Thyroid gland (tissue), 4 donors: ENCODE data around the gene PIEZO2. TPM values are rescaled to one million over a fixed set of nuclear protein-coding genes. Genes with fewer than 3 reads are reported as not detected.

Experiments
- DNase-seq, 2 donors: peaks; one replicate each; pipeline ENCODE4 v3.0.0-alpha.2; 2019
- H3K27ac ChIP-seq, 3 donors: fragments of 200-600 bp; sonication (generic); 1 replicate in 2 of 3; 2 replicates in 1 of 3; pipeline ENCODE4 v1.5.1; 2016 to 2019; ENCODE audit warnings: mild to moderate bottlenecking in 1 of 3, moderate library complexity in 1 of 3
- H3K27me3 ChIP-seq: fragments of 200-600 bp; sonication (generic); one replicate; pipeline ENCODE4 v1.5.1; 2019
- H3K36me3 ChIP-seq, 2 donors: fragments of 200-600 bp; sonication (generic); one replicate each; pipeline ENCODE4 v1.5.1; 2016 to 2019
- H3K4me1 ChIP-seq, 2 donors: fragments of 200-600 bp; sonication (generic); one replicate each; pipeline ENCODE4 v1.5.1; 2017 to 2019
- H3K4me3 ChIP-seq, 3 donors: fragments of 200-600 bp; sonication (generic); replicated peaks in 1 of 3; 1 replicate in 2 of 3; 2 replicates in 1 of 3; pipeline ENCODE4 v1.5.1; 2016; ENCODE audit warnings: mild to moderate bottlenecking in 1 of 3
- H3K9me3 ChIP-seq: fragments of 200-600 bp; sonication (generic); one replicate; pipeline ENCODE4 v1.5.1; 2017
- POLR2A ChIP-seq, 2 donors: fragments of 450-650 bp; IDR thresholded peaks; one replicate each; pipeline ENCODE4 v1.6.1; 2017; ENCODE audit warnings: antibody characterized with exemption in 2 of 2, mild to moderate bottlenecking in 2 of 2, moderate library complexity in 1 of 2
- WGBS, 2 donors: methylation state at CpG; one replicate each; pipeline ENCODE4 v1.1.5; 2017; 5-methylcytosine and 5-hydroxymethylcytosine counted together
- intact Hi-C: fragments of 100-400 bp; cut with DNase I; formaldehyde crosslinking; loops from one replicate; pipeline ENCODE4 v1.15.1; 2023
- total RNA-seq, 4 donors: library from RNA; depleted of rRNA; stranded (reverse); fragments of >200 nt; gene quantifications; one replicate each; pipeline ENCODE4 v1.2.3, GENCODE V29; 2016
- TF ChIP-seq, protein P1 (sequence below), 6 experiments: fragments of 200-600 bp in 3 of 6; fragments of 450-650 bp in 3 of 6; sonication (generic) in 3 of 6; IDR thresholded peaks; one replicate each; pipeline ENCODE4 v1.5.1; 2016 to 2019; ENCODE audit warnings: antibody characterized with exemption in 6 of 6, mild to moderate bottlenecking in 2 of 6, inconsistent platforms in 1 of 6, moderate library complexity in 1 of 6

PIEZO2 gene
- total RNA-seq, 4 donors from 2014 or later, result 5.0 to 13.8 (median 6.1) TPM

DNA sequence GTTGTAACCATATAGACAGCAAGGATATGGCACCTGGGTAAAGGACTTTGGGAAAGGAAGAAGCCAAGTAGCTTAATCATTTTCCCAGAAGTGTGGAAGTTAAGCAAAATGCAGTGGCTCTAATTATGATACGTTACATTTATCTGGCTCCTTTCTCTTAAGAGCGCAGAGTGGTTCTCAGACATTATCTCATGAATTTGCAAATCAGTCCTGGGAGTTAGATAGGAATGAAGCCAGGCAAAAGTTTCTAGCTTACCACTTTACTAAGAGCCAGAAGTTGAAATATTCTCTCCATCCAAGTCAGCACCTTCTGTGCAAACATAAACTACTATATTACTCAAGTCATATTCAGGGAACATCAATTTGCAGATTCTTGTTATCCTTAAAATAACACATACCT lies 10.9 kb upstream of the PIEZO2 start:
- Histone ChIP-seq H3K27me3 (no peaks in the 10 kb centered on the region), H3K27ac (no peak overlapping the region), H3K4me1 (peaks cover 0 to 5% of the 10 kb centered on the region in 2 donors), H3K36me3 (no peaks in the 10 kb centered on the region), H3K4me3 (no peak overlapping the region), H3K9me3 (no peaks in the 10 kb centered on the region)
- 85 to 92% methylated on average over 2 of the region's 2 CpGs for WGBS, 2 donors
- intact Hi-C loops, result no loop called here
- DNase-seq, result no peak
- TF ChIP-seq, protein P1, sequence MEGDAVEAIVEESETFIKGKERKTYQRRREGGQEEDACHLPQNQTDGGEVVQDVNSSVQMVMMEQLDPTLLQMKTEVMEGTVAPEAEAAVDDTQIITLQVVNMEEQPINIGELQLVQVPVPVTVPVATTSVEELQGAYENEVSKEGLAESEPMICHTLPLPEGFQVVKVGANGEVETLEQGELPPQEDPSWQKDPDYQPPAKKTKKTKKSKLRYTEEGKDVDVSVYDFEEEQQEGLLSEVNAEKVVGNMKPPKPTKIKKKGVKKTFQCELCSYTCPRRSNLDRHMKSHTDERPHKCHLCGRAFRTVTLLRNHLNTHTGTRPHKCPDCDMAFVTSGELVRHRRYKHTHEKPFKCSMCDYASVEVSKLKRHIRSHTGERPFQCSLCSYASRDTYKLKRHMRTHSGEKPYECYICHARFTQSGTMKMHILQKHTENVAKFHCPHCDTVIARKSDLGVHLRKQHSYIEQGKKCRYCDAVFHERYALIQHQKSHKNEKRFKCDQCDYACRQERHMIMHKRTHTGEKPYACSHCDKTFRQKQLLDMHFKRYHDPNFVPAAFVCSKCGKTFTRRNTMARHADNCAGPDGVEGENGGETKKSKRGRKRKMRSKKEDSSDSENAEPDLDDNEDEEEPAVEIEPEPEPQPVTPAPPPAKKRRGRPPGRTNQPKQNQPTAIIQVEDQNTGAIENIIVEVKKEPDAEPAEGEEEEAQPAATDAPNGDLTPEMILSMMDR (IDR thresholded peaks at IDR 0.05), result no peak
- no peak for TF ChIP-seq POLR2A (IDR thresholded peaks at IDR 0.05)

DNA sequence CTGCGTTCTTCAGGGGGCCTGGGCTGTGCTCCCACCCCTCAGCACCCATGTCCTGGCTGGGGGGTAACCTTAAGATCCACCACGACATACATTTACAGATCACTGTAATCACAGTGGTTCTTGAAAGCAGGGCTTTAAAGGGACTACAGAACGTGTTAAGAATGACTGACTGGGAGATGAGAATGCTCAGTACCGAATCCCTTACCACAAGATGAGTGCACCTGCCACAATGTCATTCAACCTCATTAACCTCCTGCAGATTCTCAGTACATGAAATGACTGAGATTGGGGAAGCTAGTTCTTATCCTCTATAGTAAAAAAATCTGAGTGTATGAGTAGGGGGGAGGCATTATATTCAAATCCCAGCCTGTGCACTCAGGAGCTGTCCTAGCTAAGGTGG lies 10.5 kb upstream of the PIEZO2 start:
- no peaks in the 10 kb centered on the region for H3K9me3 ChIP-seq
- DNase-seq, result no peak
- intact Hi-C loops, result loop anchor here (10.0 kb wide), 1 partner anchor 305 kb away; no protein-coding TSS in a partner anchor
- no peak overlapping the region for H3K27ac ChIP-seq
- no peak for TF ChIP-seq POLR2A (IDR thresholded peaks at IDR 0.05)
- TF ChIP-seq, protein P1 (IDR thresholded peaks at IDR 0.05), result no peak
- H3K4me3 ChIP-seq, result no peak overlapping the region
- H3K4me1 ChIP-seq, result peaks cover 0 to 5% of the 10 kb centered on the region in 2 donors
- H3K36me3 ChIP-seq, result no peaks in the 10 kb centered on the region
- WGBS, 2 donors, result 79 to 81% methylated on average over 4 of the region's 4 CpGs
- no peaks in the 10 kb centered on the region for H3K27me3 ChIP-seq

DNA sequence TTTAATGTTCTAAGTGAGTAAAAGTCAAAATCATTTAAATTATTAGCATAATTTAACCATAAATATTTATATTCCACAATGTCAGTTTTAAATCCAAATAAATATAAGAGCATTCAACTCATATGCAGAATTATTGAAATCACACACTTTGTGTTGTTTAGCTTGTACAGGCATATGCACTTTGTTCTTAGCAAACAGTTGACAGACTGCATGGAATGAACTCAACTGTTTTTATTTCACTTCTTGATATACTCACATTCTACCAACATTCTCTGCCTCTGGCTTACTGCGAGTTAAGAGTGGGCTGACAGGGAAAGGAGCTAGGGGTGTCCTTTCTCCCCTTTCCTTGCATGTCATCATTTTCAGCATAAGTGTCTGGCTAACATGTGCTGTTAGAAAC lies 7.6 kb upstream of the PIEZO2 start:
- no peak for DNase-seq
- H3K4me1 ChIP-seq, result no peaks in the 10 kb centered on the region
- no peak overlapping the region for H3K27ac ChIP-seq
- no peaks in the 10 kb centered on the region for H3K9me3 ChIP-seq
- WGBS, 2 donors, result 37 to 58% methylated on average over 1 of the region's 1 CpG
- intact Hi-C loops, result loop anchor here (10.0 kb wide), 1 partner anchor 302 kb away; no protein-coding TSS in a partner anchor
- no peak for TF ChIP-seq POLR2A (IDR thresholded peaks at IDR 0.05)
- TF ChIP-seq, protein P1 (IDR thresholded peaks at IDR 0.05), result no peak
- no peaks in the 10 kb centered on the region for H3K27me3 ChIP-seq
- no peak overlapping the region for H3K4me3 ChIP-seq
- H3K36me3 ChIP-seq, result no peaks in the 10 kb centered on the region

DNA sequence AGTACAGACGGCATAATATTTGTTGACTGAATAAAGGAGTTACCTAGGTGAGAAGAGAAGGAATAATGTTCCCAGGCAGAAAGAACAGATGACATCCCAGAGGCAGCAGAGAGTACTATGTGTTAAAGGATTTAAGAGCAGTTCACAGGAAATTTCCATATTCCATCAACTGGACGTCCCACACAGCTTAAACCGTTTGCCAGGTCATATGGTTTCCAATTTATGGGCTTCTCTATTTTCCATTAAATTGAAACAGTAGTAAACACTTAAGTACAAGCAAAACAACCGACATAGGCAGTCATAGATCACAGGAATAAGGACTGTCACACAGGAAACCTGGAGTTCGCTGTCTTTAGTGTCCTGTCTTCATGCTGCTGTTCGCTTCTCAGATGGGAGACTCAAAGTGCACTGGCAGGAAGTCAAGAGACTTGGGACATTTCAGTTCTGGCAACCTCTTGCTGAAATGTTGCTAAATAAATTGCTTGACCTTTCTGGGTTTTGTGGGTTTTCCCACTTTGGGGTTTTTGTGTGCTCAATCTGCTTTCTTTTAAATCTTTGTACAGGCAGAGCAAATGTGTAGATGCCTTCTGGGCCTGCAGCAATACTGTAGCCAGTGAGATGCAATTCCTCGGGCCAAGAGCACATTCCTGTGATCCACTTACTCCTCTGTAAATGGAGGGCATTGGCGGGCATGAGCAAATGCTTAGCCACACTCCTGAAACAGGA lies 5.8 kb upstream of the PIEZO2 start:
- Histone ChIP-seq H3K4me3 (no peak overlapping the region), H3K27ac (no peak overlapping the region), H3K4me1 (no peaks in the 10 kb centered on the region), H3K9me3 (no peaks in the 10 kb centered on the region), H3K27me3 (no peaks in the 10 kb centered on the region), H3K36me3 (no peaks in the 10 kb centered on the region)
- intact Hi-C loops, result loop anchor here (10.0 kb wide), 1 partner anchor 300 kb away; no protein-coding TSS in a partner anchor
- peak; percentile 12 to 17 for DNase-seq
- 56 to 68% methylated on average over 8 of the region's 8 CpGs for WGBS, 2 donors
- TF ChIP-seq, protein P1 (IDR thresholded peaks at IDR 0.05), result no peak
- no peak for TF ChIP-seq POLR2A (IDR thresholded peaks at IDR 0.05)

DNA sequence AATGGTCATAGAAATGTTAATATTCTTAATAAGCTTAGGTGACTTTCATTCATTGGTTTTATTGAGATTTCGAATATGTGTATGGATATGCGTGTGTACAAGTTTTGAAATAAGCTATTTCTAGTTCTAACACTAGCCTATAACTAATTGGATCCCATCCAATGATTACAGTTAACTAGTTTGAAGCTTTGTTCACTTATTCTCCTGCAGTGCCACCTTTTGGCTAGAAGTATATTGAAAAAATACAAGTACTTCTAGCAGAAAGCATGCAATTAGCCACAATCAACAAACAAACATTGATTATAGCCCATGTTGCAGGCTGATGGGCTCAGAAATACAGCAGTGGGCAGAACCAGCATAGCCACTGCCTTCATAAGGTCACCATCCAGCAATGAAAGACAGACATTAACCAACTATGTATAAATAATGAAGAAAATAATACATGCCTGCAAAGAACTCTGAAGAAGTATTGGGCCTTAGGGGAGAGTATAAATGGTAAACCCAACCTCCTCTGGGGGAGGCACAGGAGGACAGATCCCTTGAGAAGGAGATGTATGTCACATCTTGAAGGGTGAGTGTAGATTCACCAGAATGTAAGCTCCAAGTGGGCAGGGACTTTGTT lies 5.1 kb upstream of the PIEZO2 start:
- H3K9me3 ChIP-seq, result no peaks in the 10 kb centered on the region
- H3K4me1 ChIP-seq, result peaks cover 3 to 4% of the 10 kb centered on the region in 2 donors
- WGBS, 2 donors, result 20 to 27% methylated on average over 2 of the region's 2 CpGs
- no peaks in the 10 kb centered on the region for H3K27me3 ChIP-seq
- H3K27ac ChIP-seq, result no peak overlapping the region
- intact Hi-C loops, result loop anchor here (10.0 kb wide), 1 partner anchor 300 kb away; no protein-coding TSS in a partner anchor
- no peak for TF ChIP-seq POLR2A (IDR thresholded peaks at IDR 0.05)
- TF ChIP-seq, protein P1 (IDR thresholded peaks at IDR 0.05), result peak in 3 of 6 experiments; percentile 52 to 63 (median 60)
- H3K36me3 ChIP-seq, result no peaks in the 10 kb centered on the region
- no peak overlapping the region for H3K4me3 ChIP-seq
- DNase-seq, result no peak
